Stomach (tissue), 9 donors: Measurements from ENCODE around the gene BMX. TPM values are rescaled to one million over a fixed set of nuclear protein-coding genes. Genes with fewer than 3 reads are reported as not detected.

Source experiments
- DNase-seq, 2 donors: peaks; one replicate each; pipeline versions ENCODE4 v3.0.0 to v3.0.0-alpha.2; 2013 to 2019
- H3K27ac ChIP-seq, 5 donors: fragments of 200-600 bp in 4 of 5; sonication (generic) in 4 of 5; one replicate each; pipeline ENCODE4 v1.5.1; 2013 to 2019; ENCODE audit warnings: mild to moderate bottlenecking in 1 of 5, moderate library complexity in 1 of 5
- H3K27me3 ChIP-seq, 3 donors: fragments of 200-600 bp; sonication (generic); one replicate each; pipeline ENCODE4 v1.5.1; 2017 to 2019; ENCODE audit warnings: mixed run types in 1 of 3
- H3K36me3 ChIP-seq, 4 donors: fragments of 200-600 bp; sonication (generic); 1 replicate in 3 of 4; 2 replicates in 1 of 4; pipeline ENCODE4 v1.5.1; 2016 to 2019
- H3K4me1 ChIP-seq, 4 donors: fragments of 200-600 bp; sonication (generic); one replicate each; pipeline ENCODE4 v1.5.1; 2016 to 2019
- H3K4me3 ChIP-seq, 4 donors: fragments of 200-600 bp; sonication (generic) in 3 of 4; one replicate each; pipeline ENCODE4 v1.5.1; 2016 to 2019; ENCODE audit warnings: mild to moderate bottlenecking in 1 of 4
- H3K9me3 ChIP-seq, 4 donors: fragments of 200-600 bp; sonication (generic); one replicate each; pipeline ENCODE4 v1.5.1; 2016 to 2019
- CTCF ChIP-seq, 7 experiments: fragments of 450-650 bp in 4 of 7; fragments of 200-600 bp in 3 of 7; sonication (generic) in 3 of 7; IDR thresholded peaks; one replicate each; pipeline ENCODE4 v1.5.1; 2016 to 2019; ENCODE audit warnings: antibody characterized with exemption in 7 of 7, control low read depth in 2 of 7, mild to moderate bottlenecking in 1 of 7
- EP300 ChIP-seq: sonication (generic); formaldehyde crosslinking; IDR thresholded peaks from one replicate; pipeline ENCODE4 v1.6.1; 2017; ENCODE audit warnings: antibody characterized with exemption
- POLR2A ChIP-seq, 4 donors: fragments of 450-650 bp; IDR thresholded peaks; one replicate each; pipeline ENCODE4 v1.6.1; 2016; ENCODE audit warnings: antibody characterized with exemption in 4 of 4, control low read depth in 2 of 4, mild to moderate bottlenecking in 1 of 4, moderate library complexity in 1 of 4
- POLR2AphosphoS5 ChIP-seq, 3 donors: sonication (generic); formaldehyde crosslinking; IDR thresholded peaks; one replicate each; pipeline ENCODE4 v1.6.1; 2016; ENCODE audit warnings: antibody characterized with exemption in 3 of 3
- WGBS, 5 donors: extraction: QIAGEN DNeasy Blood & Tissue Kit in 3 of 5; methylation state at CpG; one replicate each; pipeline versions ENCODE4 v1.1.5 to v1.1.7; 2013 to 2018; 5-methylcytosine and 5-hydroxymethylcytosine counted together
- intact Hi-C: fragments of 100-400 bp; cut with DNase I; formaldehyde crosslinking; loops from one replicate; pipeline ENCODE4 v1.15.1; 2023; ENCODE audit warnings: low total_unique reads
- polyA plus RNA-seq, 3 donors: library from polyadenylated mRNA; stranded (reverse); fragments of 200-250 nt; gene quantifications; one replicate each; pipeline ENCODE4 v1.2.3, GENCODE V29; 2013
- total RNA-seq, 5 donors: library from RNA; depleted of rRNA; stranded (reverse); fragments of >200 nt; gene quantifications; one replicate each; pipeline versions ENCODE4 v1.1.0 to v1.2.3, GENCODE V29; 2014 to 2016
- donor health status: healthy with polysubstance abuse.
- donor health status: Bipolar disorder and iron deficiency.
- donor health status: healthy.

Gene BMX
- total and polyA plus RNA-seq, 8 donors: 0.43 to 3.3 (median 0.56) TPM; not detected in 3

- intact Hi-C loops: no loop called here
- TF ChIP-seq POLR2A (IDR thresholded peaks at IDR 0.05) (no peak), EP300 (no peak), CTCF (IDR thresholded peaks at IDR 0.05) (no peak), POLR2AphosphoS5 (IDR thresholded peaks at IDR 0.05) (no peak)
- Histone ChIP-seq H3K4me1 (no peaks in the 10 kb centered on the region), H3K36me3 (no peaks in the 10 kb centered on the region), H3K27ac (no peak overlapping the region), H3K4me3 (no peak overlapping the region), H3K27me3 (peaks cover 0 to 3% (median 0%) of the 10 kb centered on the region in 3 donors), H3K9me3 (no peaks in the 10 kb centered on the region)
- DNase-seq: no peak
- WGBS, 5 donors: 57 to 100% (median 88%) methylated on average over 3 to 4 of the region's 4 CpGs
Observed at GRCh38 chrX:15599461-15599860, 98.9 kb downstream of the BMX start.

- no peak for DNase-seq
- no peaks in the 10 kb centered on the region for H3K4me1 ChIP-seq
- H3K9me3 ChIP-seq: no peaks in the 10 kb centered on the region
- H3K27ac ChIP-seq: no peak overlapping the region
- peaks cover 0 to 6% (median 0%) of the 10 kb centered on the region in 3 donors for H3K27me3 ChIP-seq
- intact Hi-C loops: no loop called here
- TF ChIP-seq POLR2AphosphoS5 (IDR thresholded peaks at IDR 0.05) (no peak), EP300 (no peak), POLR2A (IDR thresholded peaks at IDR 0.05) (no peak), CTCF (IDR thresholded peaks at IDR 0.05) (no peak)
- no peak overlapping the region for H3K4me3 ChIP-seq
- no peaks in the 10 kb centered on the region for H3K36me3 ChIP-seq
Observed at GRCh38 chrX:15600049-15600448, 99.4 kb downstream of the BMX start.

- Histone ChIP-seq H3K36me3 (no peaks in the 10 kb centered on the region), H3K27ac (no peak within 1 kb of the TSS), H3K4me3 (no peak within 1 kb of the TSS), H3K4me1 (no peaks in the 10 kb centered on the region), H3K27me3 (peaks cover 0 to 6% (median 0%) of the 10 kb centered on the region in 3 donors), H3K9me3 (no peaks in the 10 kb centered on the region)
- intact Hi-C loops: no loop called here
- DNase-seq: no peak
- TF ChIP-seq POLR2AphosphoS5 (IDR thresholded peaks at IDR 0.05) (no peak), CTCF (IDR thresholded peaks at IDR 0.05) (no peak), POLR2A (IDR thresholded peaks at IDR 0.05) (no peak), EP300 (no peak)
- 57 to 74% (median 72%) methylated on average over 4 of the region's 4 CpGs for WGBS, 5 donors
Observed at GRCh38 chrX:15600745-15601144, 100.1 kb downstream of the BMX start, which contains the start of gene ACE2. TSS of gene ACE2 (minus strand) at chrX:15600960. CDS start at chrX:15600911, 49 bp downstream.

GRCh38 chrX:15601932-15602331 lies 101.3 kb downstream of the BMX start:
- peaks cover 0 to 11% (median 0%) of the 10 kb centered on the region in 3 donors for H3K27me3 ChIP-seq
- 60 to 80% (median 68%) methylated on average over 3 of the region's 3 CpGs for WGBS, 5 donors

More at GRCh38 chrX:15601932-15602331, 101.3 kb downstream of the BMX start:
- Histone ChIP-seq H3K36me3 (no peaks in the 10 kb centered on the region), H3K4me3 (no peak overlapping the region), H3K9me3 (no peaks in the 10 kb centered on the region), H3K4me1 (peaks cover 0 to 3% (median 0%) of the 10 kb centered on the region in 4 donors), H3K27ac (no peak overlapping the region)
- intact Hi-C loops: no loop called here
- DNase-seq: no peak
- no peak for TF ChIP-seq POLR2AphosphoS5 (IDR thresholded peaks at IDR 0.05)
- no peak for TF ChIP-seq CTCF (IDR thresholded peaks at IDR 0.05)
- TF ChIP-seq EP300: no peak
- no peak for TF ChIP-seq POLR2A (IDR thresholded peaks at IDR 0.05)
